Osteoblast (primary cell): Measurements from ENCODE around the gene SMOC1. TPM values are rescaled to one million over a fixed set of nuclear protein-coding genes. Genes with fewer than 3 reads are reported as not detected.

Experiments
- DNase-seq: peaks from one replicate; pipeline ENCODE4 v3.0.0; 2011; ENCODE audit warnings: low spot score, mixed read lengths; ENCODE audit not compliant: insufficient read length; ENCODE audit errors: missing footprints
- H2AFZ ChIP-seq: 2 replicates; pipeline ENCODE4 v1.6.0; 2011; ENCODE audit warnings: mild to moderate bottlenecking, low read length
- H3K27ac ChIP-seq: 2 replicates; pipeline ENCODE4 v1.5.1; 2011; ENCODE audit warnings: mild to moderate bottlenecking, low read depth, low read length, moderate library complexity
- H3K27me3 ChIP-seq: 2 replicates; pipeline ENCODE4 v1.6.0; 2012; ENCODE audit warnings: mild to moderate bottlenecking, control low read depth, inconsistent platforms, low read length, moderate library complexity; ENCODE audit not compliant: insufficient read depth
- H3K36me3 ChIP-seq: 2 replicates; pipeline ENCODE4 v1.5.1; 2011; ENCODE audit warnings: mild to moderate bottlenecking, low read length, control low read depth, moderate library complexity; ENCODE audit not compliant: insufficient read depth
- H3K4me1 ChIP-seq: 2 replicates; pipeline ENCODE4 v1.5.1; 2011; ENCODE audit warnings: mild to moderate bottlenecking, low read length, control low read depth, moderate library complexity; ENCODE audit not compliant: insufficient read depth
- H3K4me2 ChIP-seq: 2 replicates; pipeline ENCODE4 v1.6.0; 2011; ENCODE audit warnings: mild to moderate bottlenecking, low read length; ENCODE audit not compliant: insufficient read depth
- H3K4me3 ChIP-seq: fragments of 200-600 bp; sonication (generic); 3 replicates; pipeline ENCODE4 v1.5.1; 2012; ENCODE audit warnings: mild to moderate bottlenecking, low read length, inconsistent platforms; ENCODE audit not compliant: insufficient read depth
- H3K79me2 ChIP-seq: 2 replicates; pipeline ENCODE4 v1.6.0; 2012; ENCODE audit warnings: mild to moderate bottlenecking, low read length, control low read depth, inconsistent platforms; ENCODE audit not compliant: insufficient read depth
- H3K9me3 ChIP-seq: 2 replicates; pipeline ENCODE4 v1.5.1; 2011; ENCODE audit warnings: low read depth, low read length, control low read depth
- H4K20me1 ChIP-seq: 2 replicates; pipeline ENCODE4 v1.6.0; 2012; ENCODE audit warnings: mild to moderate bottlenecking, low read length, control low read depth; ENCODE audit not compliant: insufficient read depth
- CTCF ChIP-seq: IDR thresholded peaks from 2 replicates; pipeline ENCODE4 v1.5.1; 2011; ENCODE audit warnings: mild to moderate bottlenecking, low read depth, low read length, moderate library complexity; ENCODE audit errors: extremely low read depth
- total RNA-seq: library from RNA; depleted of rRNA; stranded (reverse); fragments of >200 nt; gene quantifications from 2 replicates; pipeline ENCODE4 v1.2.3, GENCODE V29; 2012

SMOC1 gene
- total RNA-seq, 1 donor = 25.7 TPM

- Histone ChIP-seq H3K27me3 (peaks cover 21% of the 10 kb centered on the region), H3K4me3 (no peak overlapping the region), H4K20me1 (no peaks in the 10 kb centered on the region), H3K36me3 (no peaks in the 10 kb centered on the region), H3K9me3 (no peaks in the 10 kb centered on the region), H3K27ac (no peak overlapping the region), H3K4me1 (no peaks in the 10 kb centered on the region), H3K79me2 (no peaks in the 10 kb centered on the region), H2AFZ (no peak overlapping the region), H3K4me2 (no peak overlapping the region)
- no peak for DNase-seq
- no peak for TF ChIP-seq CTCF
These were observed 36.4 kb upstream of the SMOC1 start for GRCh38 chr14:69842686-69843420.

GRCh38 chr14:69844171-69844570, 35.0 kb upstream of the SMOC1 start:
- peaks cover 28% of the 10 kb centered on the region for H3K27me3 ChIP-seq
- H4K20me1 ChIP-seq = no peaks in the 10 kb centered on the region
- no peaks in the 10 kb centered on the region for H3K4me1 ChIP-seq
- no peak for DNase-seq
- no peak overlapping the region for H3K4me2 ChIP-seq
- no peak for TF ChIP-seq CTCF
- H3K4me3 ChIP-seq = no peak overlapping the region
- H3K27ac ChIP-seq = no peak overlapping the region
- H3K9me3 ChIP-seq = no peaks in the 10 kb centered on the region
- H2AFZ ChIP-seq = no peak overlapping the region
- no peaks in the 10 kb centered on the region for H3K79me2 ChIP-seq
- no peaks in the 10 kb centered on the region for H3K36me3 ChIP-seq

- no peak for DNase-seq
- no peaks in the 10 kb centered on the region for H3K79me2 ChIP-seq
- H3K4me2 ChIP-seq = no peak overlapping the region
- H3K27ac ChIP-seq = no peak overlapping the region
- H3K4me3 ChIP-seq = no peak overlapping the region
- H3K9me3 ChIP-seq = no peaks in the 10 kb centered on the region
- H4K20me1 ChIP-seq = no peaks in the 10 kb centered on the region
- H3K4me1 ChIP-seq = no peaks in the 10 kb centered on the region
- H3K36me3 ChIP-seq = no peaks in the 10 kb centered on the region
- H2AFZ ChIP-seq = no peak overlapping the region
- H3K27me3 ChIP-seq = peaks cover 28% of the 10 kb centered on the region
- no peak for TF ChIP-seq CTCF
These were observed 34.1 kb upstream of the SMOC1 start for GRCh38 chr14:69845050-69845581.

GRCh38 chr14:69845787-69846186, 33.4 kb upstream of the SMOC1 start:
- Histone ChIP-seq H3K4me2 (no peak overlapping the region), H3K36me3 (no peaks in the 10 kb centered on the region), H4K20me1 (no peaks in the 10 kb centered on the region), H3K4me3 (no peak overlapping the region), H3K9me3 (no peaks in the 10 kb centered on the region), H3K27ac (no peak overlapping the region), H3K4me1 (no peaks in the 10 kb centered on the region), H2AFZ (no peak overlapping the region), H3K27me3 (peaks cover 26% of the 10 kb centered on the region), H3K79me2 (no peaks in the 10 kb centered on the region)
- no peak for TF ChIP-seq CTCF
- no peak for DNase-seq
